Upper lobe of left lung (tissue), 4 donors: ENCODE measurements around the gene STKLD1.

ENCODE experiments used
- CTCF ChIP-seq, 6 experiments: fragments of 450-650 bp in 4 of 6; fragments of 200-600 bp in 2 of 6; sonication (generic) in 2 of 6; IDR thresholded peaks; one replicate each; pipeline ENCODE4 v1.5.1; 2016 to 2019; ENCODE audit warnings: antibody characterized with exemption in 6 of 6
- EP300 ChIP-seq, 4 donors: sonication (generic); formaldehyde crosslinking; IDR thresholded peaks; one replicate each; pipeline ENCODE4 v1.5.1; 2017; ENCODE audit warnings: antibody characterized with exemption in 4 of 4, control low read depth in 2 of 4
- POLR2AphosphoS5 ChIP-seq, 2 donors: sonication (generic); formaldehyde crosslinking; IDR thresholded peaks; one replicate each; pipeline ENCODE4 v1.5.1; 2017; ENCODE audit warnings: antibody characterized with exemption in 2 of 2

GRCh38 chr9:133344979-133345378 lies 31.2 kb upstream of the STKLD1 start:
- TF ChIP-seq CTCF (IDR thresholded peaks at IDR 0.05) (no peak), EP300 (IDR thresholded peaks at IDR 0.05) (no peak), POLR2AphosphoS5 (IDR thresholded peaks at IDR 0.05) (no peak)
